HG02938 (cell line): ENCODE data around the gene QSOX1.
"Not testable (repeated sequence)": the region's sequence is repeated elsewhere in the genome, so short reads cannot be mapped to it uniquely, and the experiment has no call there.

Source experiments
- ATAC-seq: cut with Tn5 transposase; IDR thresholded peaks from one replicate; pipeline ENCODE4 v1.9.1; 2021; ENCODE audit warnings: mild to moderate bottlenecking, moderate library complexity; ENCODE audit not compliant: unreplicated experiment

The QSOX1 gene, protein sequence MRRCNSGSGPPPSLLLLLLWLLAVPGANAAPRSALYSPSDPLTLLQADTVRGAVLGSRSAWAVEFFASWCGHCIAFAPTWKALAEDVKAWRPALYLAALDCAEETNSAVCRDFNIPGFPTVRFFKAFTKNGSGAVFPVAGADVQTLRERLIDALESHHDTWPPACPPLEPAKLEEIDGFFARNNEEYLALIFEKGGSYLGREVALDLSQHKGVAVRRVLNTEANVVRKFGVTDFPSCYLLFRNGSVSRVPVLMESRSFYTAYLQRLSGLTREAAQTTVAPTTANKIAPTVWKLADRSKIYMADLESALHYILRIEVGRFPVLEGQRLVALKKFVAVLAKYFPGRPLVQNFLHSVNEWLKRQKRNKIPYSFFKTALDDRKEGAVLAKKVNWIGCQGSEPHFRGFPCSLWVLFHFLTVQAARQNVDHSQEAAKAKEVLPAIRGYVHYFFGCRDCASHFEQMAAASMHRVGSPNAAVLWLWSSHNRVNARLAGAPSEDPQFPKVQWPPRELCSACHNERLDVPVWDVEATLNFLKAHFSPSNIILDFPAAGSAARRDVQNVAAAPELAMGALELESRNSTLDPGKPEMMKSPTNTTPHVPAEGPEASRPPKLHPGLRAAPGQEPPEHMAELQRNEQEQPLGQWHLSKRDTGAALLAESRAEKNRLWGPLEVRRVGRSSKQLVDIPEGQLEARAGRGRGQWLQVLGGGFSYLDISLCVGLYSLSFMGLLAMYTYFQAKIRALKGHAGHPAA

DNA sequence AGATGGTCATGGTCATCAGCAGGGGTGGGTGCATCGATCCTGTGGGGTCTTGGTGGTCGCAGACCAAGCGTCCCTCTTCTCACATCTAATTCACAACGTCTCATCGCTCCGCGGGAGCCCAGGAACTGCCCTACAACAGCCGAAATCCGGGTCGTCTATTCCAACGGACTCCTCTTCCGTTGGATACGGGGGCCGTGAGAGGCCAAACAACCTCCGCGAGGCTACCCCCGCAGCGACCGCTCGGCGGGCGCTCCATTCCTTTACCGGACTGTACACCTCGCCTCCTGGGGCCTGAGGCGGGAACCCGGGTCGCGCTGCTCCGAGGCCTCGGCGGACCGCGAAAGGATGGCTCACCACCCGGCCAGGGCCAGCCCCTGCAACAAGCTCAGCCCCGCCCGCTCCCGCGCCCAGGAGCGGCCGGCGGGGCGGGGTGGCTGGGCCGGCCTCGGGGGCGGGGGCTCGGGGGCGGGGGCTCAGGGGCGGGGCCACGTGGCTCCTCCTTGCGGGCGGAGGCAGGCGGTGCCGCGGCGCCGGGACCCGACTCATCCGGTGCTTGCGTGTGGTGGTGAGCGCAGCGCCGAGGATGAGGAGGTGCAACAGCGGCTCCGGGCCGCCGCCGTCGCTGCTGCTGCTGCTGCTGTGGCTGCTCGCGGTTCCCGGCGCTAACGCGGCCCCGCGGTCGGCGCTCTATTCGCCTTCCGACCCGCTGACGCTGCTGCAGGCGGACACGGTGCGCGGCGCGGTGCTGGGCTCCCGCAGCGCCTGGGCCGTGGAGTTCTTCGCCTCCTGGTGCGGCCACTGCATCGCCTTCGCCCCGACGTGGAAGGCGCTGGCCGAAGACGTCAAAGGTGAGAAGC, at the start of gene QSOX1:
Gene QSOX1 (plus strand): TSS at position 545 of the 857 bp plus-strand sequence. CDS start 39 bp downstream, at position 584.
- peak; percentile 77 for ATAC-seq

DNA sequence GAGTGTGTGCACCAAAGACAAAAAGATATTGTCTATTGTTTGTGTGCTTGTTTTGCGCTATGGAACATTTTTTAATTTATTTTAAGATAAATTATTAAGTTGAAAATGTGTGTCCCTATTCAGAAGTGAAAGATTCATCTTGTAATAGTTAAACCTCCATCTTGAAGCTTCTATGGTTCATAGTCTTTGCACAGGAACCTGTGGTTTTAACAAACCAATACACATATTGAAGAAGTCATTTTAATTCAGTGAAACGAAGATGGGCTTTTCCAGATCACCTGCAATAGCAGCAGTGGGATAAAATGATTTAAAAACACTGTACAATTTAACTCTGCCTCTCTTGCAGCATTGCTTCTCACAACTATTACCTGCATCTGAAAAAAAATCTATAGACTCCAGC, 42.6 kb upstream of the QSOX1 start:
- ATAC-seq: no peak

DNA sequence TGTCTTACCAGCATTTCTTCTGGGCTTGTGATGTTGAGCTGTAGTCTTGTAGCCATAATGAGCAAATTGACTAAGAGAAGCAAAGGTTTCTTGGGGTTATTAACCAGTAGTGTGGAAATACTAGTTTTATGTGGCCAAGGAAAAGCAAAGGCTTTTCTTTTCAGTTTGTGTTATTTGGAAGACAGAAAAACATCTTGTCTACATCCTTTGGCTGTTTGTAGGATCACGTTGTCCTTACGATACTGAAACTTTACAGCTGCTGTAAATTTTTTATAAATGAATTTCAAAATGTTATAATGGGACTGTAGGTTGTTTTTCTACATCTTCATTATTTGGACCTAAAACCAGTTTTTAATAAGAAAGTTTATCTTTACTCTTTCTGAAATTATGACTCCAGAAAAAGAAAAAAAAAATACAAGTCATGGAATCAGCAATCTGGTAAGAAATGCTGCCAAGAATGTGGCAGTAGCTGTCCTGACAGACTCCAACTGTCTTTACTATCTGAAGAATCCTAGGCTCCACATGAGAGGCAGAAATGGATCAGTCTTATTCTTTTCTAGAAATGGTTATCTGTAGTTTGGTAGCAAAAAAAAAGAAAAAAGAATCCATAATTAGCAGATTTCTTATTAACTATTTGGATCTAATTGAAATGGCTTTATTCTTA, 41.6 kb upstream of the QSOX1 start:
- no peak for ATAC-seq

DNA sequence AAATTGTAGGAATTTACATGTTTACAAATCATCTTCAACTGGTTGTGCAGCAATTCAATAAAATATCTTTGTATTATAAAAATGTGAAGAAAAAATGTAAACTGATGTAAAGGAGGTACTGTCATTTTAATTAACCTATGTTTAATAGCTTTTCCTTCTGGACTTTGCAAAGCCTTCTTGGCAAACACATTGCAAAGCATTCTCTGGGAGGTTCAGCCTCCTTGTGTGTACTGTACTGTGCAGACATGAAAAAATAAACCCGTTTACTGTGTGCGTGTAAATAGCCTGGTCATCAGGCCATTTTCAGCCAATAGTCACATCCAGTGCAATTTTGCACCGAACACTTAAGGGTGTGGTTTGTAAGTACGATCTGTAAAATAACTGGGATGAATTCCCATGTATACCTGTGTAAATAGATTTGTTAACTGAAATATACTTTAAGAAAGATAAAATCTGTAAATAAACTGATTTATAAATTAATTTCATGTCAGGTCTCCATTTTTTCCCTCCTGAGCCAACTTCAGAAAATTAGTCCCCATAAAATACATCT, 40.2 kb upstream of the QSOX1 start:
- no peak for ATAC-seq

DNA sequence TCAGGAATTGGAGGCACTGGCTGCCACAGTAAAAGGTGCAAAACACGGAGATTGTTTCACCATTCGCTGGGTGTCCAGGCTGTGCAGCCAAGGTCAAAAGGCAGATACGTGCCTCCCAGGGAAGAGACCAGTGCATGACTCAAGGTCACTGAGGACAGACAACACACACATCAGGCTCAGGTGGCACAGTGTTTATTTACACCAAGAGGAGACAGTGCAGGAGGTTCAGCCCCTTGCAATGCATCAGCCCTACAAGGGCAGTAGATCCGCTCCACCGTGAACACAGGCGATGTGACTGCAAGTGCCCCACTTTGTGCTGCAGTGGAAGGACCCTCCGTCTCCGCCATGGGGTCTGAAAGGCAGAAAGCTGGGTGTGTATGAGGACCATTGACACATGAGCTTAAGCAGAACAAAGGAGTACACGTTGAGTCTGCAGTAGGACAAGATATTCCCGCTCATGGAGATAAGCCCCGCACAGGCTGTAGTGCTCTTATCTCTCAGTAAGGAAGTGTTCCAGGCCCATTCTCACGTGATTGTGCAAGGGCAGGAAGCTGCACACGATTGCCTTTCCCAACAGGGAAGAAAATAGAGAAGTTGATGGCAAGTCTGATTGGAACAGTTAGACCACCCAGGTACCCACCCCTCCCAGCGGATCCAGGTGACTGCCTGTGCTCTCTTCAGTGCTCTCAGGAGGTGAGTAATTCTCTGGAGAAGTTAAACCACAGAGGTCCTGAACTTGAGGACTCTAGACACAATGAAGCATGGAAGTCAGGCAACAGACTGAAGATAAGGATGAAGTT, 37.5 kb upstream of the QSOX1 start:
- ATAC-seq: no peak

DNA sequence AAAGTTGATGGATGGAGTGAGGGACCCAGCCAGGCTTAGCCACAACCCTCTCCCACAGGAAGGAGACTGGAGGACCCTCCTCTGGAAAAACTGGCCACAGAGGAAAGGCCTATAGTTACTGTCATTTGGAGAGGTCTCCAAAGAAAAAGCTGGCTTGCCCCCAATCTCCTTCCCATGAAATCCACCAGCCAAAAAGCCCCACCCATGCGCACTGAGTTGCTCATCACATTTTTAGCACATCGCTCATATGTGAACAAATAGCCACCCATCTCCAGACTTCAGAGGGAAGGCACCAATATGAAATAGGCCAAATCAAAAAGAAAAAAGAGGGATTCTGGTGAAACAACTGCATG, 36.9 kb upstream of the QSOX1 start:
- ATAC-seq: no peak

DNA sequence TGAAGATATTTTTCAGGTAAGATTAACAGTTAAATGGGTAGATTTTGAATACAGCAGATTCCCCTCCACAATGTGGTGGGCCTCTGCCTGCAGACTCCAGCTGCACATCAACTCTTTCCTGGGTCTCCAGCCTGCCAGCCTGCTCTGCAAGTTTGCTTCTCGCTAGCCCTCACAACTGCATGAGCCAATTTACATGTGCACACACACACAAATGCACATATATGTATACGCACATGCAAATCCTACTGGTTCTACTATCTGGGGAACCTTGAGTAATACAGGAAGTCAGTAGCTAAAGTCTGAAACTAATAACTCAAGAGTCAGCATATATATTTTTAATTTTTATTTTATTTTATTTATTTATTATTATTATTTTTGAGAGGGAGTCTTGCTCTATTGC, 34.8 kb upstream of the QSOX1 start:
- ATAC-seq: no peak

DNA sequence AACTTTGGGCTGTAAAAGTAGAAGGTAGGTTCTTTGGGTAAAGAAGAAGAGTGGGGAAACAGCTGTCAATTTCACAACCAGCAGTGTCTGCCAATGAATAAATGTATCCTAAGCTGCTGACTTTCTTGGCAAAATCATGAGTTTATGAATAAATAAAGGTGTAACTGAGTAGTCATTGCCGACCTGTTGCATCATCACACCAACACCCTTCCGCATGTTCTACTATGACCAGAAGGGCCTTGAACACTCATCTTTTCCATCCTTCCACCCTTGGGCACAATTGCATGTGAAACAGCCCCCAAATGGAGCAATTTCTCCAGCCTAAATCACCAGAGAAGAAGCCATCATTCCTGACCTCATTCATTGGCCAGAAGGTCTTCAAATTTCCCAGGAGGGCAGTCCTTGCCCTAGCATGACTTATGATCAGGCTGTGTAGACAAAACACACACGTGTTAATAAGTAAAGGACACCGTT, 31.2 kb upstream of the QSOX1 start:
- ATAC-seq: no peak

DNA sequence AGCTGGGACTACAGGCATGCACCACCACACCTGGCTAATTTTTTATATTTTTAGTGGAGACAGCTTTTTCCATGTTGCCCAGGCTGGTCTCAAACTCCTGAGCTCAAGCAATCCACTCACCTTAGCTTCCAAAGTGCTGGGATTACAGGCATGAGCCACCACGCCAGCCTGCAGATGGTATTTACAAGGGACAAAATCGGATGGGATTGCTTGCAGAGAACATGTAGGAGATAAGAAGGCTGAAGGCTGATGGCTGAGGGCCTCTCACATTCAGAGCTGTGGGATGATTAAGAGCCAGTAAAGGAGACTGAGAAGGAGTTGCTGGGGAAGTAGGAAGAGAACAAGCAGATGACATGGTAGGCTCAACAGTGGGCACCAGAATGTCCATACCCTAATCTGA, 24.0 kb upstream of the QSOX1 start:
- ATAC-seq: no peak

DNA sequence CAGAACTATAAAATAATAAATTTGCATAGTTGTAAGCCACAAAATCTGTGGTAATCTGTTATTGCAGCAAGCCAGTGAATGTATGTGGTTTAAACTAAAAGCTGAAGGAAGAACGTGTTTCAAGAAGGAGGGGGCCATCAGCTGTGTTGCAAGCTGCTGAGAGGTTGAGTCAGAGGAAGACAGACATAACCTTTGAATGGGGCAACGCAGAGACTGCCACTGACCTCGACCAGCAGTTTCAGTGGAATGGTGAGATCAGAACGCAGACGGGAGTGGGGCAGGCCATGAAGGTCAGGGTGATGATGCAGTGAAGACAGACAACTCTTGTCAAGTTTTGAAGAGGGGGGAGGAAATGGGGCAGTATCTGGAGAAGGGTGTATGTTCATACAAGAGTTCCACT, 23.2 kb upstream of the QSOX1 start:
- ATAC-seq: no peak

DNA sequence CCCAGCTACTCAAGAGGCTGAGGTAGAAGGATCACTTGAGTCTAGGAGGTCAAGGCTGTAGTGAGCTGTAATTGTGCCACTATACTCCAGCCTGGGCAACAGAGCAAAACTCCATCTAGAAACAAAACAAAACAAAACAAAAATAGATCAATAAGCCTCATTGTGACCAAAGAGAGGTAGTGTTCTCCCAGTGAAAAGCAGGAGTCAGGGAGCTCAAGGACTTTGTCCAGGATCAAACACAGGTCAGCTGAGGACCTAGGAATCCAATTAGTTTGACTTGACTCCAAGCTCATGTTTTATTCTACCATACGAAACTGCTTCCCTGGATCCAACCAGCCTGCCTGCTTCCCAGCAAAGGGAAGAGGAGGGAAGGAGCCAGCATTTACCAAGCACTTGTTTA, 21.5 kb upstream of the QSOX1 start:
- no peak for ATAC-seq

DNA sequence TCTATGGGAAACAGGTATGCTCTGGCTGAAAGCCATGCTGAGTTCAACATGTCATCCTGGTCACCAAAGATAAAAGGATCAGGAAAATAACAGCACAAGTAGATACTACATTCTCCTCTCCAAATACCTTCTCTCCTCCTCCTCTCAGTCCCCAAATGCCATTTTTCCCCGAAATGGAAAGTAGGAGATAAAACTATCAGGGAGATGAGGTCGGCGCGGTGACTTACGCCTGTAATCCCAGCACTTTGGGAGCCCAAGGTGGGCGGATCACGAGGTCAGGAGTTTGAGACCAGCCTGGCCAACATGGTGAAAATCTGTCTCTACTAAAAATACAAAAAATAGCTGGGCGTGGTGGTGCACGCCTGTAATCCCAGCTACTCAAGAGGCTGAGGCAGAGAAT, 21.0 kb upstream of the QSOX1 start:
- ATAC-seq: not testable (repeated sequence)

DNA sequence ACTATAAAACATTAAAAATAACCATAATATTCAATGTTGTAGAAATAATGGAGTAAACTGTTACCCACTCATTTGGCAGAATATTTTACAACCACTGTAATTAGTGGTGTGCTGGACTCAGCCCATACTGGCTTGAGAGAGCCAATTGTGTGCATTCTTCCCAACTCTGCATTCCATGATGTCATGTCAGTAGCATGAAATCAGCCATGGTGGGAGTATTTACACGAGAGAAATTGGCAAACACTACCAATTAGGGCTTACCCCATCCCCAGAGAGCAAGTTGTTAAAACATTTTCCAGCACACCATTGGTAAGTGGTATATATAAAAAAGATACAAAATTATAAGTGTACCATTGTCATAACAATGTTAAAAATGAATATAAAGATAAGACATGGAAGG, 19.1 kb upstream of the QSOX1 start:
- ATAC-seq: no peak

DNA sequence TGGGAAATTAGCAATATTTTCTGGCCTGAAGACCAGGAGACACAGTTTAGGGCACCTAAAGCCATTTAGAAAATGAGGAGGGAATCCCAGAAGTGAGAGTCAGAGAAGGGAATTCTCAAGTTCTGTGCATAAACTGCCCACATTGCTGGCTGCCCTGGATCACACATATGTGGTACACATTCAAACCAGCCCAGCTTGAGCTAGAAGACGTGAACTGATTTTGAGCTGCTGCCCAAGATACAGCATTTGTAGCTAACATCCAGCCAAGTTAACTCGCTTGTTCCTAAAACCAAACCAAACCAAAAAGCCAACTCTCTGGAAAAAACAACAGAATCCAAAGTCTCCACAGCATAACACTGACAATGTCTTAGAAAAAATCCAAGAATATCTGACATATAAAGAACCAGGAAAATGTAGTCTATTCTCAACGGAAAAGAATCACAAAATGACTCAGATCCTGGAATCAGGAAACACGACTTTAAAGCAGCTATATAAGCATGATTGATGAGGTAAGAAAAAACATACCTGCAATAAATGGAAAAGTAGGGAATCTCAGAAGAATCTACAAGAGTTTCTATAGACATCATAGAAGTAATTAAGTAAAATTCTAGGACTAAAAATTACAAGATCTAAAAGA, 18.2 kb upstream of the QSOX1 start:
- ATAC-seq: no peak

DNA sequence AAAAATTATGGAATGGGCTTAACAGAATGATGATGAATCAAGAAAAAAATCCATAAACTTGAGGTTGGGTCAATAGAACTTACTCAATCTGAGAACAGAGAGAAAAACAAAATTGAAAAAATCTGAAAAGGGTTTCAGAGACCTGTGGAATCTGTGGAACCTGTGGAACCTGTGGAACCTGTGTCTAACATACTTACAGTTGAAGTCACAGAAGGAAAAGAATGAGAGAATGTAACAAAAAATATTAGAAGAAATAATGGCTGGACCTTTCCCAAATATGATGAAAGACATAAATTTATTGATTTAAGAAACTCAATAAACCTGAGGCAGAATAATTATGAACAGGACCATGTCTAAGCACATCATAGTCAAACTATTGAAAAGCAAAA, 17.7 kb upstream of the QSOX1 start:
- no peak for ATAC-seq

DNA sequence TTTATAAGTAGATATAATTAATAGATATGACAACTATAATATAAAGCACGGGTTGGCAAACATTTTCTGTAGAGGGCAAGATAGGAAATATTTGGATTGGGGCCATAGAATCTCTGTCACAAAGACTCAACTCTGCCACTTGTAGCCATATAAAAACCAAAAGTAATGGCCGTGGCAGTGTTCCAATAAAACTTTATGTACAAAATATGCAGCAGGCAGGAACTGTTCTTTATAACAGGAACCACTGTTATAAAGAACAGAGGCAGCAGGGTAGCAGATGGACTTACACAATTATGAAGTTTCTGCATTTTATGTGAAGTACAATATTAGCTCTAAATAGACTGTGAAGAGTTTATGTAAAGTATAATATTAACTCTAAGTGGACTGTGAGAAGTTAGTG, 16.9 kb upstream of the QSOX1 start:
- no peak for ATAC-seq

DNA sequence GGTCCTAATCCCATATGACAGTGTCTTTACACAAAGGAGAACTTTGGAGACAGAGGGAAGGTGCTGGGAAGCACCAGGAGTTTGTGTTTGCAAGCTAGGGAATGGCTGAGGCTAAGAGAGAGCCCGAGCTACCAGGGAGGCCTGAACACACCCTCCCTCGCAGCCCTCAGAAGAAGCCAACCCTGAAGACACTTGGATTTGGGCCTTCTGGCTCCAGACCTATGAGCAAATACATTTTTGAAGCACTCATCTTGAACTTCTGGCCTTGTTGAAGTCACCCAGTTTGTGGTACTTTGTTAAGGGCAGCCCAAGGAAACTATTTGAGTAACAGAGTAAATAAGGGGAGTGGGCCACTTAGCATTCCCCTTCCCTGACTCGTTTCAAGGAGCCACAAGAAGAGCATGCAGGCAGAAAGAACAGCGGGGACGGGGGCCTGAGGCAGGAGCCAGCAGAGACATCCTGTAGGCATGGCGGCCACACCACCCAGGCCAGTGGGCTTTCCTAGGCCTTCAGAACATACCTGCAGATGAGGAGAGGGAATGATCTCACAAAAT, 13.2 kb upstream of the QSOX1 start:
- ATAC-seq: no peak

DNA sequence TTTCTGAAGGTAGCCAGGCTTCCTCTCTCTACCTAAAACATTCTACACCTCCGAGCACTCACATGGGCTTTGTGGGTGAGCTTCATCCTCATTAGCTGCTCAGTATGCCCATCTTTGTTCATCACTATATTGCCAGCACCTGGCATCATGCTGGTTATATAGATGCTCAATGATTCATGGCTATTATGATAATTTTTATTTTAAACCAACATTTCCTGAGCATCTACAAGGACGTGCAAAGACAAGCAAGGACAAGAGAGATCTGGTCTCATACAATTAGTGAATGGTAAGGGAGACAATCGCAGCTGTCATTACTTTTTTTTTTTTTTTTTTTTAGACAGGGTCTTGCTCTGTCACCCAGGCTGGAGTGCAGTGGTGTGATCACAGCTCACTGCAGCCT, 11.3 kb upstream of the QSOX1 start:
- ATAC-seq: no peak
